HepG2 (cell line): ENCODE data around the gene TIMM10. TPM values are rescaled to one million over a fixed set of nuclear protein-coding genes. Genes with fewer than 3 reads are reported as not detected.

ENCODE experiments used
- BRCA1 ChIP-seq: sonication (generic); formaldehyde crosslinking; IDR thresholded peaks from 2 replicates; pipeline ENCODE4 v1.4.0; 2020; ENCODE audit warnings: missing genetic modification reagents
- DNMT1 ChIP-seq: sonication (generic); formaldehyde crosslinking; IDR thresholded peaks from 2 replicates; pipeline ENCODE4 v1.5.1; 2020; ENCODE audit warnings: mild to moderate bottlenecking, missing genetic modification reagents
- DR1 ChIP-seq: sonication (generic); formaldehyde crosslinking; IDR thresholded peaks from 2 replicates; pipeline ENCODE4 v1.8.0; 2021; ENCODE audit warnings: mild to moderate bottlenecking, missing genetic modification reagents, inconsistent platforms
- GFI1 ChIP-seq: sonication (generic); formaldehyde crosslinking; IDR thresholded peaks from 2 replicates; pipeline ENCODE4 v1.5.0; 2020; ENCODE audit warnings: missing genetic modification reagents, mild to moderate bottlenecking, borderline replicate concordance
- GTF3A ChIP-seq: sonication (generic); formaldehyde crosslinking; conservative IDR thresholded peaks from 2 replicates; pipeline ENCODE4 v1.4.0; 2020; ENCODE audit warnings: mild to moderate bottlenecking, missing genetic modification reagents
- IRX3 ChIP-seq: sonication (generic); formaldehyde crosslinking; IDR thresholded peaks from 2 replicates; pipeline ENCODE4 v1.8.1; 2023; ENCODE audit warnings: mild to moderate bottlenecking, low read depth, missing genetic modification reagents, borderline replicate concordance
- ISL2 ChIP-seq: sonication (generic); formaldehyde crosslinking; IDR thresholded peaks from 2 replicates; pipeline ENCODE4 v1.5.0; 2020; ENCODE audit warnings: missing genetic modification reagents
- KLF6 ChIP-seq: IDR thresholded peaks from 2 replicates; pipeline ENCODE4 v1.8.0; 2016; ENCODE audit warnings: missing biosample characterization, missing genetic modification reagents
- MEF2D ChIP-seq: sonication (generic); formaldehyde crosslinking; IDR thresholded peaks from 2 replicates; pipeline ENCODE4 v1.5.1; 2020; ENCODE audit warnings: mild to moderate bottlenecking, missing genetic modification reagents
- MTA1 ChIP-seq: sonication (generic); formaldehyde crosslinking; IDR thresholded peaks from 2 replicates; pipeline ENCODE4 v1.4.0; 2020; ENCODE audit warnings: missing genetic modification reagents, mild to moderate bottlenecking, borderline replicate concordance
- PAXIP1 ChIP-seq: sonication (generic); formaldehyde crosslinking; conservative IDR thresholded peaks from 2 replicates; pipeline ENCODE4 v1.4.0; 2020; ENCODE audit warnings: mild to moderate bottlenecking, missing genetic modification reagents, moderate library complexity
- PHB2 ChIP-seq: fragments of 450-650 bp; IDR thresholded peaks from 2 replicates; pipeline ENCODE4 v1.6.1; 2018; ENCODE audit not compliant: partially characterized antibody
- PTBP1 ChIP-seq: fragments of 200-400 bp; formaldehyde crosslinking; IDR thresholded peaks from 2 replicates; pipeline ENCODE4 v1.6.1; 2018; ENCODE audit warnings: low read length, low read depth; ENCODE audit not compliant: poor library complexity, severe bottlenecking
- RFXAP ChIP-seq: sonication (generic); formaldehyde crosslinking; IDR thresholded peaks from 2 replicates; pipeline ENCODE4 v1.4.0; 2020; ENCODE audit warnings: missing genetic modification reagents, borderline replicate concordance
- SIX4 ChIP-seq: sonication (generic); formaldehyde crosslinking; IDR thresholded peaks from 2 replicates; pipeline ENCODE4 v1.4.0; 2020; ENCODE audit warnings: missing genetic modification reagents
- SMC3 ChIP-seq: IDR thresholded peaks from 2 replicates; pipeline ENCODE4 v1.6.1; 2011; ENCODE audit warnings: low read length, improper control_type of control experiment
- SRF ChIP-seq: IDR thresholded peaks from 2 replicates; pipeline ENCODE4 v1.6.1; 2011; ENCODE audit warnings: mild to moderate bottlenecking, low read depth, low read length, moderate library complexity
- TCF7 ChIP-seq: sonication (generic); IDR thresholded peaks from 2 replicates; pipeline ENCODE4 v1.6.1; 2016; ENCODE audit warnings: antibody characterized with exemption, low read depth
- THRA ChIP-seq: sonication (generic); formaldehyde crosslinking; IDR thresholded peaks from 2 replicates; pipeline ENCODE4 v1.4.0; 2020; ENCODE audit warnings: missing genetic modification reagents, borderline replicate concordance
- ZBTB33 ChIP-seq: sonication (generic); formaldehyde crosslinking; IDR thresholded peaks from 2 replicates; pipeline ENCODE4 v1.4.0; 2020; ENCODE audit warnings: missing genetic modification reagents
- ZBTB7B ChIP-seq: sonication (generic); formaldehyde crosslinking; IDR thresholded peaks from 2 replicates; pipeline ENCODE4 v1.4.0; 2020; ENCODE audit warnings: missing genetic modification reagents
- ZNF124 ChIP-seq: sonication (generic); formaldehyde crosslinking; IDR thresholded peaks from 2 replicates; pipeline ENCODE4 v1.4.0; 2020; ENCODE audit warnings: missing genetic modification reagents
- ZNF3 ChIP-seq: IDR thresholded peaks from 2 replicates; pipeline ENCODE4 v1.7.0; 2017; ENCODE audit warnings: inconsistent platforms
- ZNF44 ChIP-seq: sonication (generic); formaldehyde crosslinking; IDR thresholded peaks from 2 replicates; pipeline ENCODE4 v1.5.1; 2020; ENCODE audit warnings: mild to moderate bottlenecking, missing genetic modification reagents
- ZNF513 ChIP-seq: sonication (generic); formaldehyde crosslinking; conservative IDR thresholded peaks from 2 replicates; pipeline ENCODE4 v1.5.0; 2020; ENCODE audit warnings: missing genetic modification reagents
- ZNF672 ChIP-seq: sonication (generic); formaldehyde crosslinking; IDR thresholded peaks from 2 replicates; pipeline ENCODE4 v1.8.1; 2022; ENCODE audit warnings: missing genetic modification reagents
- polyA plus RNA-seq, 8 experiments: library from polyadenylated mRNA; depleted of rRNA in 3 of 8; stranded (reverse) in 7 of 8; unstranded in 1 of 8; fragments of >200 nt; fragmentation: Illumina TruSeq in 4 of 8; extraction: Trizol in 4 of 8; gene quantifications; 2 replicates each; pipeline versions ENCODE4 v1.2.1 to v1.2.3, GENCODE V29; 2011 to 2016; ENCODE audit warnings: low read depth in 4 of 8, missing spikeins in 1 of 8, mixed read lengths in 1 of 8; ENCODE audit not compliant: insufficient read depth in 1 of 8
- total RNA-seq, 5 experiments: library from RNA; depleted of rRNA; stranded (reverse); fragments of >200 nt; fragmentation: Illumina TruSeq; extraction: Trizol; gene quantifications; 2 replicates each; pipeline ENCODE4 v1.2.3, GENCODE V29; 2016; ENCODE audit warnings: low read depth in 1 of 5

TIMM10 gene
- total and polyA plus RNA-seq, 2 of the 13 experiments (the other 11 are each of a cell fraction or from before 2014, with no cell fraction given), result 67.8 to 82.2 TPM

GRCh38 chr11:57552479-57552878 lies 21.9 kb upstream of the TIMM10 start (continued):
- TF ChIP-seq ZNF513 (CRISPR knock-in tag), result no peak
- no peak for TF ChIP-seq SRF
- TF ChIP-seq ZBTB7B (CRISPR knock-in tag), result no peak
- TF ChIP-seq MEF2D (CRISPR knock-in tag), result no peak
- TF ChIP-seq KLF6 (CRISPR knock-in tag), result no peak
- no peak for TF ChIP-seq ZNF672 (CRISPR knock-in tag)
- no peak for TF ChIP-seq SIX4
- TF ChIP-seq ZNF44 (CRISPR knock-in tag), result no peak
- 0 out of 2 replicates have a peak, but pooled peaks have one; percentile 1 for TF ChIP-seq SMC3
- TF ChIP-seq ZNF3 (CRISPR knock-in tag), result no peak
- TF ChIP-seq THRA (CRISPR knock-in tag), result no peak
- no peak for TF ChIP-seq PAXIP1 (CRISPR knock-in tag)
- TF ChIP-seq GTF3A (CRISPR knock-in tag), result no peak
- peak; percentile 92 for TF ChIP-seq TCF7
- no peak for TF ChIP-seq GFI1 (CRISPR knock-in tag)
- no peak for TF ChIP-seq DR1 (CRISPR knock-in tag)
- TF ChIP-seq PHB2, result no peak
- TF ChIP-seq BRCA1 (CRISPR knock-in tag), result no peak
- no peak for TF ChIP-seq IRX3
- no peak for TF ChIP-seq ZNF124
- TF ChIP-seq ISL2 (CRISPR knock-in tag), result peak; percentile 50; the same call in 1 of the 2 replicates
- no peak for TF ChIP-seq PTBP1
- no peak for TF ChIP-seq MTA1 (CRISPR knock-in tag)
- 0 out of 2 replicates have a peak, but pooled peaks have one; percentile 16 for TF ChIP-seq ZBTB33 (CRISPR knock-in tag)
- no peak for TF ChIP-seq DNMT1 (CRISPR knock-in tag)
- no peak for TF ChIP-seq RFXAP (CRISPR knock-in tag)
